H7 (cell line): ENCODE results near the gene CCR7. TPM values are rescaled to one million over a fixed set of nuclear protein-coding genes. Genes with fewer than 3 reads are reported as not detected.
"Not testable (repeated sequence)": the region's sequence is repeated elsewhere in the genome, so short reads cannot be mapped to it uniquely, and the experiment has no call there.

Source experiments
- DNase-seq: peaks from one replicate; pipeline ENCODE4 v3.0.0; 2012
- H3K27me3 ChIP-seq: 2 replicates; pipeline ENCODE4 v1.6.0; 2011; ENCODE audit warnings: mild to moderate bottlenecking, low read length; ENCODE audit not compliant: control insufficient read depth, insufficient read depth
- H3K36me3 ChIP-seq: replicated peaks from 2 replicates; pipeline ENCODE4 v1.5.1; 2011; ENCODE audit warnings: low read length; ENCODE audit not compliant: control insufficient read depth, insufficient read depth
- H3K4me3 ChIP-seq: 2 replicates; pipeline ENCODE4 v1.5.1; 2011; ENCODE audit warnings: low read depth, mild to moderate bottlenecking, control low read depth, low read length, moderate library complexity; ENCODE audit not compliant: insufficient read depth
- total RNA-seq: library from RNA; depleted of rRNA; stranded (reverse); fragments of >200 nt; shearing (Covaris generic); gene quantifications from 2 replicates; pipeline ENCODE4 v1.2.3, GENCODE V29; 2014

Gene CCR7
- total RNA-seq, 1 experiment from 2014 or later, result 1.1 TPM

GRCh38 chr17:40553694-40554534 is 11.4 kb downstream of the CCR7 start:
- H3K4me3 ChIP-seq, result no peak overlapping the region
- no peaks in the 10 kb centered on the region; the same call in 1 of the 2 replicates for H3K27me3 ChIP-seq
- peak; percentile 51 for DNase-seq
- H3K36me3 ChIP-seq, result no peaks in the 10 kb centered on the region

GRCh38 chr17:40552806-40553693 is 12.2 kb downstream of the CCR7 start:
- Histone ChIP-seq H3K4me3 (no peak overlapping the region), H3K27me3 (no peaks in the 10 kb centered on the region; the same call in 1 of the 2 replicates), H3K36me3 (no peaks in the 10 kb centered on the region)
- peak; percentile 57 for DNase-seq

- no peak overlapping the region for H3K4me3 ChIP-seq
- peak; percentile 23 for DNase-seq
- no peaks in the 10 kb centered on the region; the same call in 1 of the 2 replicates for H3K27me3 ChIP-seq
- no peaks in the 10 kb centered on the region for H3K36me3 ChIP-seq
Measured at GRCh38 chr17:40551879-40552768, 13.1 kb downstream of the CCR7 start.

GRCh38 chr17:40551091-40551878 is 14.0 kb downstream of the CCR7 start:
- H3K27me3 ChIP-seq, result no peaks in the 10 kb centered on the region; the same call in 1 of the 2 replicates
- H3K4me3 ChIP-seq, result no peak overlapping the region
- peak; percentile 18 for DNase-seq
- H3K36me3 ChIP-seq, result no peaks in the 10 kb centered on the region

- DNase-seq, result peak; percentile 23
- no peak overlapping the region for H3K4me3 ChIP-seq
- H3K27me3 ChIP-seq, result no peaks in the 10 kb centered on the region; the same call in 1 of the 2 replicates
- H3K36me3 ChIP-seq, result no peaks in the 10 kb centered on the region
Measured at GRCh38 chr17:40550608-40551007, 14.7 kb downstream of the CCR7 start.

- Histone ChIP-seq H3K27me3 (no peaks in the 10 kb centered on the region; the same call in 1 of the 2 replicates), H3K4me3 (no peak overlapping the region), H3K36me3 (no peaks in the 10 kb centered on the region)
- no peak for DNase-seq
Measured at GRCh38 chr17:40548982-40549685, 16.1 kb downstream of the CCR7 start.

GRCh38 chr17:40548491-40548981 is 16.7 kb downstream of the CCR7 start:
- DNase-seq, result no peak

GRCh38 chr17:40547785-40548478 is 17.3 kb downstream of the CCR7 start:
- DNase-seq, result no peak
- Histone ChIP-seq H3K27me3 (no peaks in the 10 kb centered on the region; the same call in 1 of the 2 replicates), H3K36me3 (no peaks in the 10 kb centered on the region), H3K4me3 (no peak overlapping the region)

More at GRCh38 chr17:40548491-40548981, 16.7 kb downstream of the CCR7 start:
- Histone ChIP-seq H3K27me3 (no peaks in the 10 kb centered on the region; the same call in 1 of the 2 replicates), H3K4me3 (no peak overlapping the region), H3K36me3 (no peaks in the 10 kb centered on the region)

GRCh38 chr17:40547079-40547784 is 18.0 kb downstream of the CCR7 start:
- Histone ChIP-seq H3K4me3 (no peak overlapping the region), H3K27me3 (no peaks in the 10 kb centered on the region), H3K36me3 (no peaks in the 10 kb centered on the region)
- no peak for DNase-seq

GRCh38 chr17:40546497-40546896 is 18.8 kb downstream of the CCR7 start:
- H3K4me3 ChIP-seq, DNase-seq, H3K27me3 ChIP-seq, H3K36me3 ChIP-seq: not testable (repeated sequence)

GRCh38 chr17:40545660-40546059 is 19.6 kb downstream of the CCR7 start:
- Histone ChIP-seq H3K36me3 (no peaks in the 10 kb centered on the region), H3K4me3 (no peak overlapping the region), H3K27me3 (no peaks in the 10 kb centered on the region)
- DNase-seq, result no peak
